Measurements from ENCODE around the gene AFDN.

AFDN gene

DNA sequence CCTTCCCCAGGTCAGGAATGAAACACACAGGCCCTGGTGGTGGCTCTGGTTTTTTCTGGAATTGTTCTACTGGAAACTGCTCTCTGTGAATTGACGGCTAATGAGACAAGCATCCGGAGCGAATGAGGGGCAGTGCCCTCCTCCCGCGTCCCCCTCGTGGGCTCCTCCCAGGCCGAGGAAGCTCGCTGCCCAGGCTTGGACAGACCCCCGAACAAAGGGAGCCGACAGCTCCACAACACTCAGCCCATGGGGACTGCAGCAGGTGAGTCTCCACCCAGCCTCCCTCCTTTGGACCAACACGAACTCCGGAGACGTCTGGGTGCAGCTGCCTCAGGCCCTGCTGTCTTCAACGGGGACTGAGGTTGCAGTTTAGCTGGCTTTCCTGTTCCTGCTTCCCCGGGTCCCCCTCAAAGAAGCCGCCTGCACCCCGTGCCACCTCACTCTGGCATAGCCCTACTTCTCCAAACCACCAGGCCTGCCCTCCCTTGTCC lies 31.3 kb upstream of the AFDN start:
- no peak overlapping the region for H2AFZ ChIP-seq (ENCODE audit: low read length)
- no peaks in the 10 kb centered on the region for H3K79me2 ChIP-seq (ENCODE audit: insufficient read depth, low read length)
- no peak overlapping the region for H3K4me2 ChIP-seq (ENCODE audit: low read depth, low read length, poor library complexity, severe bottlenecking)
- no peaks in the 10 kb centered on the region for H4K20me1 ChIP-seq (ENCODE audit: insufficient read depth, low read length, poor library complexity, severe bottlenecking)
- no peak overlapping the region for H3K9ac ChIP-seq (ENCODE audit: low read depth, low read length, poor library complexity, severe bottlenecking)
- H3K9me2 ChIP-seq (replicated peaks; ENCODE audit: low read depth, low read length), result no peaks in the 10 kb centered on the region
- TF ChIP-seq, protein P1, sequence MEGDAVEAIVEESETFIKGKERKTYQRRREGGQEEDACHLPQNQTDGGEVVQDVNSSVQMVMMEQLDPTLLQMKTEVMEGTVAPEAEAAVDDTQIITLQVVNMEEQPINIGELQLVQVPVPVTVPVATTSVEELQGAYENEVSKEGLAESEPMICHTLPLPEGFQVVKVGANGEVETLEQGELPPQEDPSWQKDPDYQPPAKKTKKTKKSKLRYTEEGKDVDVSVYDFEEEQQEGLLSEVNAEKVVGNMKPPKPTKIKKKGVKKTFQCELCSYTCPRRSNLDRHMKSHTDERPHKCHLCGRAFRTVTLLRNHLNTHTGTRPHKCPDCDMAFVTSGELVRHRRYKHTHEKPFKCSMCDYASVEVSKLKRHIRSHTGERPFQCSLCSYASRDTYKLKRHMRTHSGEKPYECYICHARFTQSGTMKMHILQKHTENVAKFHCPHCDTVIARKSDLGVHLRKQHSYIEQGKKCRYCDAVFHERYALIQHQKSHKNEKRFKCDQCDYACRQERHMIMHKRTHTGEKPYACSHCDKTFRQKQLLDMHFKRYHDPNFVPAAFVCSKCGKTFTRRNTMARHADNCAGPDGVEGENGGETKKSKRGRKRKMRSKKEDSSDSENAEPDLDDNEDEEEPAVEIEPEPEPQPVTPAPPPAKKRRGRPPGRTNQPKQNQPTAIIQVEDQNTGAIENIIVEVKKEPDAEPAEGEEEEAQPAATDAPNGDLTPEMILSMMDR (conservative IDR thresholded peaks at IDR 0.05; ENCODE audit: low read length), result no peak
- TF ChIP-seq EZH2phosphoT487 (IDR thresholded peaks at IDR 0.05; ENCODE audit: borderline replicate concordance), result no peak
- no peak overlapping the region for H3K4me3 ChIP-seq (ENCODE audit: low read length, poor library complexity, severe bottlenecking)
- no peaks in the 10 kb centered on the region for H3K27me3 ChIP-seq (ENCODE audit: insufficient read depth, low read length, poor library complexity, severe bottlenecking)
- peaks cover 18% of the 10 kb centered on the region; the same call in 1 of the 2 replicates for H3K9me3 ChIP-seq (ENCODE audit: insufficient read depth, low read depth, low read length)
- no peaks in the 10 kb centered on the region for H3F3A ChIP-seq (ENCODE audit: low read depth)
- H3K4me1 ChIP-seq (ENCODE audit: insufficient read depth, low read length, poor library complexity, severe bottlenecking), result no peaks in the 10 kb centered on the region
- H3K36me3 ChIP-seq (ENCODE audit: insufficient read depth, low read length), result no peaks in the 10 kb centered on the region

DNA sequence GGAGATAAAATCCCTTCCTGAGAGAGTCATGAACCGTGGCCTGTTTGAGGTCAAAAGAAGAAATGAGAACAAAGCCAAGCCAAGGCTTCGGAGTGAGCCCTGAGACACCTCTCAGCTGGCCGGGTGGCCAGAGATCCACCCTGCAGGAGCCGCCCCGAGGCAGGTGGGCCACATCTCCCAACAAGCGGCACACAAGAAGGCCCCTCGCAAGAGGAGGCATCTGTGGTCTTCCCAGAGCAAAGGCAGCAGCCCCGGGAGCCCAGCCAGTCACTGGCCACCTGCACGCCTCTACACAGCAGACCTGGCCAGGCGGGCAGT lies 30.9 kb upstream of the AFDN start:
- no peak overlapping the region for H3K4me2 ChIP-seq (ENCODE audit: low read depth, low read length, poor library complexity, severe bottlenecking)
- H4K20me1 ChIP-seq (ENCODE audit: insufficient read depth, low read length, poor library complexity, severe bottlenecking), result no peaks in the 10 kb centered on the region
- no peak overlapping the region for H3K4me3 ChIP-seq (ENCODE audit: low read length, poor library complexity, severe bottlenecking)
- H2AFZ ChIP-seq (ENCODE audit: low read length), result no peak overlapping the region
- H3K27me3 ChIP-seq (ENCODE audit: insufficient read depth, low read length, poor library complexity, severe bottlenecking), result no peaks in the 10 kb centered on the region
- H3K79me2 ChIP-seq (ENCODE audit: insufficient read depth, low read length), result no peaks in the 10 kb centered on the region
- H3K9me2 ChIP-seq (replicated peaks; ENCODE audit: low read depth, low read length), result no peaks in the 10 kb centered on the region
- peaks cover 18% of the 10 kb centered on the region; the same call in 1 of the 2 replicates for H3K9me3 ChIP-seq (ENCODE audit: insufficient read depth, low read depth, low read length)
- H3F3A ChIP-seq (ENCODE audit: low read depth), result no peaks in the 10 kb centered on the region
- H3K4me1 ChIP-seq (ENCODE audit: insufficient read depth, low read length, poor library complexity, severe bottlenecking), result no peaks in the 10 kb centered on the region
- TF ChIP-seq, protein P1 (conservative IDR thresholded peaks at IDR 0.05; ENCODE audit: low read length), result no peak
- TF ChIP-seq EZH2phosphoT487 (IDR thresholded peaks at IDR 0.05; ENCODE audit: borderline replicate concordance), result no peak
- no peak overlapping the region for H3K9ac ChIP-seq (ENCODE audit: low read depth, low read length, poor library complexity, severe bottlenecking)
- no peaks in the 10 kb centered on the region for H3K36me3 ChIP-seq (ENCODE audit: insufficient read depth, low read length)

DNA sequence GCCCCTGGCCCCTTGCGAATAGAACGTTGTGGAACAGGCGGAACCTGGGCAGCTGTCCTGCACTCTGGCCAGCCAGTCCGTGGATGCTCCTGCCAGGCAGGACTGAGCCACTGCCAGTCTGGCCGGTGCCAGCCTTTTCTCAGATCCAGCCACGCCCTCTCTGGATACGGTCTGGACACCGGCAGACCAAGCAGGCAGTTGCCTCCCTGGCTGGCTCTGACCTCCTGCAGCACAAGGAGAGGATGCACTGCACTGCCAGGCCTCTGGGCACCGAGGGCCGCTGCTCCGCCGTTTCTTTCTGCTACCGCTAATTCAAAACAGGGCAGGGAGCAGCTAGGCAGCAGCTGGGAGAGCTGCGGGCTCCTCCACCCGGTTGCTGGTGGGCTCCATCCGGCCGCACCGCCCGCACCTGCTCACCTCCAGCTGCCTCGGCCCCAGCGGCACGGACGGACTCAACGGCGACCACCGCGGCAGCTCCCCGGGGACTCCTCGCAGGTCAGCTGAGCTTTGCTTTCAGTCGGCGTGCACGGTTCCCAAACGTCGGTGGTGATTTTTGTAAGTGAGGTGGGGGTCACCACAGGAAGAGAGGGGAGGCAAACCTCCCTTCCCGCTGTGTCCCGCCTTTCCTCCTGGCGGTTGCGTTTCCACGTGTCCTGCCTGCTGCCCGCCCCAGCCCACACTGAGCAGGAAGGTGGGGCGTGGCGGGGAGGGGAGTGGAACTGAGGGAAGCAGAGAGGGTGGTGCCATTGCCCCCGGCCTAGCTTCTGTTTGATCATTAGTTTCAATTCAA lies 30.3 kb upstream of the AFDN start:
- Histone ChIP-seq H3K36me3 (ENCODE audit: insufficient read depth, low read length) (no peaks in the 10 kb centered on the region), H2AFZ (ENCODE audit: low read length) (no peak overlapping the region), H3K9ac (ENCODE audit: low read depth, low read length, poor library complexity, severe bottlenecking) (no peak overlapping the region), H3K4me2 (ENCODE audit: low read depth, low read length, poor library complexity, severe bottlenecking) (no peak overlapping the region), H3K79me2 (ENCODE audit: insufficient read depth, low read length) (no peaks in the 10 kb centered on the region), H3K4me1 (ENCODE audit: insufficient read depth, low read length, poor library complexity, severe bottlenecking) (no peaks in the 10 kb centered on the region), H3K9me3 (ENCODE audit: insufficient read depth, low read depth, low read length) (peaks cover 18% of the 10 kb centered on the region; the same call in 1 of the 2 replicates), H4K20me1 (ENCODE audit: insufficient read depth, low read length, poor library complexity, severe bottlenecking) (no peaks in the 10 kb centered on the region), H3F3A (ENCODE audit: low read depth) (no peaks in the 10 kb centered on the region), H3K27me3 (ENCODE audit: insufficient read depth, low read length, poor library complexity, severe bottlenecking) (no peaks in the 10 kb centered on the region), H3K4me3 (ENCODE audit: low read length, poor library complexity, severe bottlenecking) (no peak overlapping the region), H3K9me2 (replicated peaks; ENCODE audit: low read depth, low read length) (no peaks in the 10 kb centered on the region)
- no peak for TF ChIP-seq EZH2phosphoT487 (IDR thresholded peaks at IDR 0.05; ENCODE audit: borderline replicate concordance)
- TF ChIP-seq, protein P1 (conservative IDR thresholded peaks at IDR 0.05; ENCODE audit: low read length), result no peak
